COLO668 (cell line): Measurements from ENCODE around the gene CAMK4.
A peak's percentile ranks its signal among the peaks of the same experiment; 100 is the strongest.

Experiments used
- DNase-seq: peaks from one replicate; lab custom pipeline; 2025; ENCODE audit not compliant: unreplicated experiment; lab: John Stamatoyannopoulos, UW

Gene CAMK4

GRCh38 chr5:111480346-111480745 is 256.2 kb downstream of the CAMK4 start:
- DNase-seq: no peak

- no peak for DNase-seq
These were observed 261.9 kb downstream of the CAMK4 start for GRCh38 chr5:111486055-111486454.

GRCh38 chr5:111486926-111487325 is 262.7 kb downstream of the CAMK4 start:
- no peak for DNase-seq

GRCh38 chr5:111488353-111488752 is 264.2 kb downstream of the CAMK4 start:
- no peak for DNase-seq

GRCh38 chr5:111493031-111493430 is 268.8 kb downstream of the CAMK4 start:
- no peak for DNase-seq

- no peak for DNase-seq
These were observed 270.3 kb downstream of the CAMK4 start for GRCh38 chr5:111494355-111494999.

GRCh38 chr5:111495159-111495558 is 271.0 kb downstream of the CAMK4 start:
- no peak for DNase-seq

GRCh38 chr5:111498346-111498745 is 274.2 kb downstream of the CAMK4 start:
- DNase-seq: no peak

GRCh38 chr5:111502956-111503355 is 278.8 kb downstream of the CAMK4 start:
- DNase-seq: no peak

GRCh38 chr5:111505096-111505495 is 280.9 kb downstream of the CAMK4 start:
- no peak for DNase-seq

GRCh38 chr5:111507276-111507675 is 283.1 kb downstream of the CAMK4 start:
- no peak for DNase-seq

- no peak for DNase-seq
These were observed 284.9 kb downstream of the CAMK4 start for GRCh38 chr5:111509119-111509518.

GRCh38 chr5:111511174-111511830 is 287.1 kb downstream of the CAMK4 start:
- DNase-seq: no peak

GRCh38 chr5:111511831-111512374 is 287.7 kb downstream of the CAMK4 start:
- peak; percentile 65 for DNase-seq

- peak; percentile 90 for DNase-seq
These were observed 288.4 kb downstream of the CAMK4 start, which contains the start of gene STARD4 for GRCh38 chr5:111512375-111513130. STARD4 (minus strand) TSS chr5:111512535; CDS start chr5:111507433, 5,102 bp downstream.

- DNase-seq: no peak
These were observed 288.9 kb downstream of the CAMK4 start for GRCh38 chr5:111513131-111513520.

- DNase-seq: no peak
These were observed 289.9 kb downstream of the CAMK4 start for GRCh38 chr5:111514087-111514486.

- DNase-seq: no peak
These were observed 293.8 kb downstream of the CAMK4 start for GRCh38 chr5:111517853-111518501.

GRCh38 chr5:111518777-111519176 is 294.6 kb downstream of the CAMK4 start:
- no peak for DNase-seq

- no peak for DNase-seq
These were observed 296.7 kb downstream of the CAMK4 start for GRCh38 chr5:111520908-111521307.

GRCh38 chr5:111528056-111528455 is 303.9 kb downstream of the CAMK4 start:
- no peak for DNase-seq
